GM12878 (cell line): ENCODE data around the gene CDR2L. TPM values are rescaled to one million over a fixed set of nuclear protein-coding genes. Genes with fewer than 3 reads are reported as not detected.
A peak's percentile ranks its signal among the peaks of the same experiment; 100 is the strongest.

ENCODE experiments used
- ATAC-seq: fragments of 200-7000 bp; cut with Tn5 transposase; 3 replicates; pipeline ENCODE4 v1.9.1; 2020; ENCODE audit warnings: mild to moderate bottlenecking, moderate library complexity
- BruUV-seq: library from RNA; stranded (reverse); fragments of 400-500 nt; replicated peaks from 2 replicates; lab custom pipeline; 2021; lab: Mats Ljungman, UMichigan
- CTCF ChIA-PET: fragments of 300-600 bp; sonication (Branson Sonifier 250); formaldehyde crosslinking; extraction: SDS; loops from one replicate; lab custom pipeline; 2021; ENCODE audit warnings: inconsistent platforms; lab: Yijun Ruan, JAX
- POLR2A ChIA-PET: fragments of 350-600 bp; formaldehyde crosslinking; extraction: SDS; loops from one replicate; lab custom pipeline; 2021; ENCODE audit warnings: inconsistent platforms; lab: Charles Lee
- RAD21 ChIA-PET: fragments of 300-600 bp; sonication (Branson Sonifier 250); formaldehyde crosslinking; loops from one replicate; lab custom pipeline; 2023; ENCODE audit warnings: antibody characterized with exemption; ENCODE audit not compliant: unreplicated experiment; lab: Charles Lee
- SMC1A ChIA-PET: fragments of 300-600 bp; sonication (Branson Sonifier 250); formaldehyde crosslinking; loops from one replicate; lab custom pipeline; 2023; ENCODE audit not compliant: unreplicated experiment, uncharacterized antibody; lab: Charles Lee
- DNase-seq: peaks from one replicate; pipeline ENCODE4 v3.0.0-alpha.2; 2011; ENCODE audit warnings: low read depth, low spot score
- FAIRE-seq: peaks from 3 replicates; lab custom pipeline; 2011; peaks lifted over from hg19 to GRCh38; lab: Jason Lieb, UNC
- H2AFZ ChIP-seq: 2 replicates; pipeline ENCODE4 v1.6.0; 2011; ENCODE audit warnings: low read depth, low read length, control low read depth; ENCODE audit not compliant: control insufficient read depth
- H3K27ac ChIP-seq: 2 replicates; pipeline ENCODE4 v1.5.1; 2011; ENCODE audit warnings: control low read depth; ENCODE audit not compliant: control insufficient read depth, insufficient read depth
- H3K27me3 ChIP-seq, 2 experiments: replicated peaks in 1 of 2; 2 replicates each; pipeline versions ENCODE4 v1.6.0 to v1.6.1; 2011; ENCODE audit warnings: low read length in 1 of 2; ENCODE audit not compliant: control insufficient read depth in 2 of 2, insufficient read depth in 2 of 2
- H3K36me3 ChIP-seq, 2 experiments: 2 replicates each; pipeline ENCODE4 v1.5.1; 2011; ENCODE audit warnings: low read length in 1 of 2; ENCODE audit not compliant: control insufficient read depth in 2 of 2, insufficient read depth in 2 of 2
- H3K4me1 ChIP-seq: 2 replicates; pipeline ENCODE4 v1.6.1; 2011; ENCODE audit warnings: mild to moderate bottlenecking, low read length, moderate library complexity, mixed read lengths; ENCODE audit not compliant: control insufficient read depth, insufficient read depth
- H3K4me2 ChIP-seq: 2 replicates; pipeline ENCODE4 v1.6.0; 2011; ENCODE audit warnings: control low read depth; ENCODE audit not compliant: control insufficient read depth, insufficient read depth
- H3K4me3 ChIP-seq: fragments of 200-600 bp; sonication (generic); 2 replicates; pipeline ENCODE4 v1.5.1; 2016
- H3K79me2 ChIP-seq: 2 replicates; pipeline ENCODE4 v1.6.0; 2011; ENCODE audit warnings: low read length; ENCODE audit not compliant: control insufficient read depth, insufficient read depth
- H3K9ac ChIP-seq: 2 replicates; pipeline ENCODE4 v1.8.0; 2011; ENCODE audit warnings: low read length, control low read depth, mixed read lengths; ENCODE audit not compliant: control insufficient read depth, insufficient read depth
- H3K9me3 ChIP-seq: replicated peaks from 3 replicates; pipeline ENCODE4 v1.5.1; 2011; ENCODE audit warnings: mild to moderate bottlenecking, low read length; ENCODE audit not compliant: control insufficient read depth, insufficient read depth
- H4K20me1 ChIP-seq: 2 replicates; pipeline ENCODE4 v1.6.0; 2011; ENCODE audit not compliant: control insufficient read depth, insufficient read depth
- ATF2 ChIP-seq: IDR thresholded peaks from 2 replicates; pipeline ENCODE4 v1.6.1; 2012; ENCODE audit warnings: low read length, inconsistent platforms
- BACH1 ChIP-seq: fragments of 450-650 bp; IDR thresholded peaks from 2 replicates; pipeline ENCODE4 v1.6.1; 2017; ENCODE audit warnings: mild to moderate bottlenecking, borderline replicate concordance
- BHLHE40 ChIP-seq, 2 experiments: fragments of 450-650 bp in 1 of 2; IDR thresholded peaks; 2 replicates each; pipeline ENCODE4 v1.6.1; 2011 to 2017; ENCODE audit warnings: low read depth in 2 of 2, borderline replicate concordance in 1 of 2, improper control_type of control experiment in 1 of 2, low read length in 1 of 2, mild to moderate bottlenecking in 1 of 2
- E2F8 ChIP-seq: fragments of 450-650 bp; IDR thresholded peaks from 2 replicates; pipeline ENCODE4 v1.6.1; 2018; ENCODE audit warnings: mild to moderate bottlenecking, low read depth, moderate library complexity; ENCODE audit not compliant: partially characterized antibody
- E4F1 ChIP-seq: fragments of 450-650 bp; IDR thresholded peaks from 2 replicates; pipeline ENCODE4 v1.6.1; 2018; ENCODE audit warnings: borderline replicate concordance, mild to moderate bottlenecking; ENCODE audit not compliant: partially characterized antibody
- FOXM1 ChIP-seq: IDR thresholded peaks from 2 replicates; pipeline ENCODE4 v1.6.1; 2012; ENCODE audit warnings: low read depth, mild to moderate bottlenecking, inconsistent platforms, low read length, moderate library complexity
- HCFC1 ChIP-seq: fragments of 150-350 bp; IDR thresholded peaks from 2 replicates; pipeline ENCODE4 v1.6.1; 2014; ENCODE audit warnings: low read length
- POLR2A ChIP-seq: IDR thresholded peaks from 2 replicates; pipeline ENCODE4 v1.6.1; 2011; ENCODE audit warnings: low read depth, mild to moderate bottlenecking, low read length
- RELB ChIP-seq: fragments of 450-650 bp; IDR thresholded peaks from 2 replicates; pipeline ENCODE4 v1.6.1; 2017; ENCODE audit warnings: low read depth, mild to moderate bottlenecking, moderate library complexity
- SKIL ChIP-seq: fragments of 450-650 bp; IDR thresholded peaks from 2 replicates; pipeline ENCODE4 v1.6.1; 2017; ENCODE audit warnings: mild to moderate bottlenecking, low read depth, inconsistent platforms; ENCODE audit not compliant: poor library complexity, severe bottlenecking
- ZNF207 ChIP-seq: fragments of 450-650 bp; IDR thresholded peaks from 2 replicates; pipeline ENCODE4 v1.6.1; 2014; ENCODE audit warnings: antibody characterized with exemption, mild to moderate bottlenecking, borderline replicate concordance
- WGBS: methylation state at CpG from one replicate; pipeline ENCODE4 v1.1.6; 2016; ENCODE audit warnings: low lambda C conversion rate; ENCODE audit not compliant: insufficient replicate concordance, insufficient coverage; ENCODE audit errors: missing lambda C conversion rate; 5-methylcytosine and 5-hydroxymethylcytosine counted together
- in situ Hi-C: fragments of 300-500 bp; cut with MboI; formaldehyde crosslinking; loops from 9 replicates; pipeline ENCODE4 v1.14.3; 2018; ENCODE audit warnings: mixed read lengths
- intact Hi-C: fragments of 100-400 bp; cut with micrococcal nuclease; formaldehyde crosslinking; loops from one replicate; pipeline ENCODE4 v1.14.2; 2022; ENCODE audit not compliant: unreplicated experiment
- polyA plus RNA-seq, 11 experiments: library from polyadenylated mRNA; depleted of rRNA in 4 of 11; unstranded in 6 of 11; stranded (reverse) in 5 of 11; fragments of >200 nt; fragmentation: Nextera tagmentation in 4 of 11; fragmentation: Illumina TruSeq in 1 of 11; extraction: Ambion mirVana in 4 of 11; extraction: Trizol in 1 of 11; gene quantifications; 1 replicate in 1 of 11; 2 replicates in 10 of 11; pipeline versions ENCODE4 v1.2.1 to v1.2.3, GENCODE V29; 2011 to 2016; ENCODE audit warnings: inconsistent platforms in 2 of 11, missing spikeins in 2 of 11, low read depth in 1 of 11
- total RNA-seq, 4 experiments: library from RNA; depleted of rRNA in 3 of 4; stranded (reverse); fragments of >200 nt in 3 of 4; fragmentation: Illumina TruSeq in 1 of 4; extraction: Trizol in 1 of 4; gene quantifications; 2 replicates each; pipeline versions ENCODE4 v1.2.1 to v1.2.3, GENCODE V29; 2013 to 2021

CDR2L gene
- total and polyA plus RNA-seq, 10 of the 15 experiments (the other 5 are each of a cell fraction or from before 2014, with no cell fraction given): 0.03 to 0.18 (median 0.04) TPM; not detected in 6

- Histone ChIP-seq H2AFZ (no peak overlapping the region), H3K27ac (no peak overlapping the region), H3K4me1 (peaks cover 3% of the 10 kb centered on the region), H3K9ac (no peak overlapping the region; the same call in 1 of the 2 replicates), H3K9me3 (no peaks in the 10 kb centered on the region), H3K27me3 (no peaks in the 10 kb centered on the region), H4K20me1 (no peaks in the 10 kb centered on the region), H3K4me2 (peak overlapping the region; percentile 87), H3K79me2 (peaks cover 22% of the 10 kb centered on the region), H3K4me3 (peak overlapping the region; percentile 97), H3K36me3 (no peaks in the 10 kb centered on the region; a peak in 2 of 4 replicates)
- SMC1A ChIA-PET: interaction anchor here (0.9 to 2.5 kb wide), 8 partner anchors 8 to 124 kb away, joined by 3 to 11 read pairs (median 6); partner anchors contain the start of gene MRPL58
- 51% methylated on average over 5 of the region's 5 CpGs for WGBS
- BruUV-seq: no TSS peak
- in situ Hi-C loops (no loop called here), intact Hi-C loops (no loop called here)
- POLR2A ChIA-PET: interaction anchor here (0.5 to 1.4 kb wide), 9 partner anchors 12 to 202 kb away, joined by 3 to 7 read pairs (median 4); partner anchors contain the start of genes CDR2L and MRPL58
- DNase-seq (no peak), FAIRE-seq (no peak), ATAC-seq (no peak)
- CTCF ChIA-PET: interaction anchor here (0.8 to 2.7 kb wide), 13 partner anchors 9 to 155 kb away, joined by 3 to 16 read pairs (median 5); partner anchors contain the start of gene MRPL58
- RAD21 ChIA-PET: interaction anchor here (0.5 to 4.3 kb wide), 9 partner anchors 11 to 87 kb away, joined by 3 to 22 read pairs (median 5); no protein-coding TSS in a partner anchor
- TF ChIP-seq POLR2A (no peak), RELB (no peak), ZNF207 (no peak), BHLHE40 (IDR thresholded peaks at IDR 0.05; ENCODE audit: borderline replicate concordance in 1 of 2, low read depth in 2 of 2, low read length in 1 of 2) (no peak), E4F1 (no peak), SKIL (no peak), E2F8 (no peak), ATF2 (no peak), BACH1 (no peak), HCFC1 (no peak), FOXM1 (no peak)
Measured at GRCh38 chr17:75048249-75048878, 60.9 kb downstream of the CDR2L start.
